H1 (cell line): ENCODE results near the gene PSME3. TPM values are rescaled to one million over a fixed set of nuclear protein-coding genes. Genes with fewer than 3 reads are reported as not detected.
A peak's percentile ranks its signal among the peaks of the same experiment; 100 is the strongest.

ENCODE experiments used
- CTCF ChIA-PET: fragments of 300-600 bp; sonication (Branson Sonifier 250); formaldehyde crosslinking; loops from one replicate; lab custom pipeline; 2021; ENCODE audit not compliant: partially characterized antibody; lab: Charles Lee
- POLR2A ChIA-PET: fragments of 300-600 bp; sonication (Branson Sonifier 250); formaldehyde crosslinking; loops from one replicate; lab custom pipeline; 2021; ENCODE audit warnings: inconsistent platforms; ENCODE audit not compliant: partially characterized antibody; lab: Charles Lee
- DNase-seq, 2 experiments: peaks; one replicate each; pipeline versions ENCODE4 v3.0.0 to v3.0.0-alpha.2; 2010 to 2022; ENCODE audit warnings: low spot score in 2 of 2, low read depth in 1 of 2, mixed read lengths in 1 of 2
- FAIRE-seq: peaks from 2 replicates; lab custom pipeline; 2011; peaks lifted over from hg19 to GRCh38; lab: Jason Lieb, UNC
- H2AFZ ChIP-seq: 2 replicates; pipeline ENCODE4 v1.8.1; 2012; ENCODE audit warnings: low read length, inconsistent platforms
- H2AK5ac ChIP-seq: 2 replicates; pipeline ENCODE4 v1.6.1; 2013; ENCODE audit warnings: low read depth, low read length
- H2BK120ac ChIP-seq: replicated peaks from 2 replicates; pipeline ENCODE3; 2013; ENCODE audit warnings: low read depth, low read length, inconsistent platforms
- H2BK12ac ChIP-seq: 2 replicates; pipeline ENCODE4 v1.6.1; 2013; ENCODE audit warnings: low read depth, low read length
- H2BK15ac ChIP-seq: 2 replicates; pipeline ENCODE4 v1.6.1; 2013; ENCODE audit warnings: low read length
- H2BK20ac ChIP-seq: 2 replicates; pipeline ENCODE4 v1.6.1; 2013; ENCODE audit warnings: low read length
- H2BK5ac ChIP-seq: 2 replicates; pipeline ENCODE4 v1.6.1; 2013; ENCODE audit warnings: low read depth, low read length
- H3K14ac ChIP-seq: 2 replicates; pipeline ENCODE4 v1.6.1; 2013; ENCODE audit warnings: inconsistent platforms; ENCODE audit not compliant: insufficient read length
- H3K18ac ChIP-seq: 2 replicates; pipeline ENCODE4 v1.6.1; 2013; ENCODE audit warnings: low read length; ENCODE audit errors: extremely low read depth
- H3K23ac ChIP-seq: 2 replicates; pipeline ENCODE4 v1.6.1; 2013; ENCODE audit warnings: inconsistent platforms; ENCODE audit not compliant: insufficient read length
- H3K23me2 ChIP-seq: 2 replicates; pipeline ENCODE4 v1.6.1; 2013; ENCODE audit warnings: low read depth, low read length
- H3K27ac ChIP-seq: 2 replicates; pipeline ENCODE4 v1.6.1; 2011; ENCODE audit warnings: low read depth, low read length, inconsistent platforms
- H3K27me3 ChIP-seq, 4 experiments: replicated peaks in 1 of 4; 1 replicate in 1 of 4; 2 replicates in 3 of 4; pipeline versions ENCODE4 v1.6.1 to v1.8.1; 2011 to 2013; ENCODE audit warnings: low read length in 3 of 4, mild to moderate bottlenecking in 3 of 4, inconsistent platforms in 2 of 4, mixed read lengths in 2 of 4, moderate library complexity in 1 of 4; ENCODE audit not compliant: control insufficient read depth in 3 of 4, insufficient read depth in 3 of 4; ENCODE audit errors: extremely low read depth in 1 of 4
- H3K36me3 ChIP-seq, 4 experiments: 2 replicates each; pipeline versions ENCODE4 v1.6.1 to v1.8.1; 2011 to 2013; ENCODE audit warnings: mild to moderate bottlenecking in 4 of 4, low read length in 3 of 4, moderate library complexity in 2 of 4, control low read depth in 1 of 4, inconsistent platforms in 1 of 4; ENCODE audit not compliant: insufficient read depth in 4 of 4, control insufficient read depth in 2 of 4
- H3K4ac ChIP-seq: replicated peaks from 2 replicates; pipeline ENCODE3; 2013; ENCODE audit warnings: low read length, low read depth, mixed read lengths, inconsistent platforms; ENCODE audit not compliant: insufficient read length
- H3K4me1 ChIP-seq, 4 experiments: replicated peaks in 1 of 4; 1 replicate in 1 of 4; 2 replicates in 3 of 4; pipeline versions ENCODE4 v1.6.1 to v1.8.1; 2011 to 2013; ENCODE audit warnings: low read length in 3 of 4, inconsistent platforms in 2 of 4, mixed read lengths in 1 of 4; ENCODE audit not compliant: insufficient read depth in 4 of 4, control insufficient read depth in 3 of 4
- H3K4me2 ChIP-seq, 2 experiments: 2 replicates each; pipeline versions ENCODE4 v1.6.1 to v1.8.1; 2011 to 2013; ENCODE audit warnings: low read depth in 2 of 2, low read length in 2 of 2, control low read depth in 1 of 2, inconsistent platforms in 1 of 2, mild to moderate bottlenecking in 1 of 2; ENCODE audit not compliant: insufficient read depth in 1 of 2
- H3K4me3 ChIP-seq, 4 experiments: fragments of 200-600, 300-600 bp in 1 of 4; sonication (generic), shearing (Covaris generic), sonication (Bioruptor Twin) in 1 of 4; 2 replicates each; pipeline versions ENCODE4 v1.5.1 to v1.8.1; 2011 to 2016; ENCODE audit warnings: low read length in 4 of 4, low read depth in 3 of 4, control low read depth in 2 of 4, inconsistent platforms in 2 of 4, mild to moderate bottlenecking in 2 of 4, mixed read lengths in 1 of 4, moderate library complexity in 1 of 4; ENCODE audit not compliant: insufficient read depth in 2 of 4; ENCODE audit errors: extremely low read depth in 1 of 4
- H3K56ac ChIP-seq: replicated peaks from 2 replicates; pipeline ENCODE3; 2013; ENCODE audit warnings: low read depth, mild to moderate bottlenecking, mixed read lengths, low read length, inconsistent platforms; ENCODE audit not compliant: insufficient read length
- H3K79me1 ChIP-seq: 2 replicates; pipeline ENCODE4 v1.6.1; 2013; ENCODE audit warnings: low read depth, low read length, control low read depth
- H3K79me2 ChIP-seq, 2 experiments: 2 replicates each; pipeline versions ENCODE4 v1.6.1 to v1.8.1; 2012 to 2013; ENCODE audit warnings: low read length in 2 of 2, mild to moderate bottlenecking in 2 of 2, inconsistent platforms in 1 of 2; ENCODE audit not compliant: insufficient read depth in 2 of 2, control insufficient read depth in 1 of 2
- H3K9ac ChIP-seq, 4 experiments: replicated peaks in 1 of 4; 1 replicate in 1 of 4; 2 replicates in 3 of 4; pipeline versions ENCODE4 v1.6.1 to v1.8.1; 2011 to 2013; ENCODE audit warnings: low read depth in 3 of 4, low read length in 3 of 4, control low read depth in 2 of 4, mild to moderate bottlenecking in 2 of 4, moderate library complexity in 2 of 4, inconsistent platforms in 1 of 4; ENCODE audit errors: extremely low read depth in 1 of 4
- H3K9me3 ChIP-seq, 2 experiments: 2 replicates each; pipeline versions ENCODE4 v1.6.1 to v1.8.1; 2012 to 2013; ENCODE audit warnings: mild to moderate bottlenecking in 2 of 2, moderate library complexity in 2 of 2, control low read depth in 1 of 2, inconsistent platforms in 1 of 2, low read depth in 1 of 2, low read length in 1 of 2, mixed read lengths in 1 of 2; ENCODE audit not compliant: insufficient read depth in 2 of 2
- H4K20me1 ChIP-seq, 2 experiments: replicated peaks in 1 of 2; 2 replicates each; pipeline versions ENCODE3 to v1.8.1; 2011 to 2013; ENCODE audit warnings: inconsistent platforms in 2 of 2, low read length in 2 of 2, mild to moderate bottlenecking in 1 of 2; ENCODE audit not compliant: insufficient read depth in 2 of 2, control insufficient read depth in 1 of 2
- H4K5ac ChIP-seq: 2 replicates; pipeline ENCODE4 v1.6.1; 2013; ENCODE audit warnings: low read length, low read depth, mixed read lengths, inconsistent platforms; ENCODE audit not compliant: insufficient read length
- H4K8ac ChIP-seq: 2 replicates; pipeline ENCODE4 v1.8.0; 2013; ENCODE audit warnings: mild to moderate bottlenecking, moderate library complexity, low read length, inconsistent platforms; ENCODE audit not compliant: insufficient read depth; ENCODE audit errors: extremely low read depth
- H4K91ac ChIP-seq: replicated peaks from 2 replicates; pipeline ENCODE3; 2013; ENCODE audit warnings: low read length, mixed read lengths, inconsistent platforms; ENCODE audit not compliant: insufficient read length
- CREB1 ChIP-seq: IDR thresholded peaks from 2 replicates; pipeline ENCODE4 v1.6.1; 2012; ENCODE audit warnings: inconsistent platforms
- EZH2 ChIP-seq: fragments of 200-600 bp; sonication (generic); IDR thresholded peaks from 2 replicates; pipeline ENCODE4 v1.7.1; 2012; ENCODE audit warnings: low read depth, mild to moderate bottlenecking, moderate library complexity, low read length, inconsistent platforms; ENCODE audit not compliant: severe bottlenecking
- GABPA ChIP-seq: IDR thresholded peaks from 2 replicates; pipeline ENCODE4 v1.6.1; 2011; ENCODE audit warnings: mild to moderate bottlenecking, low read length, moderate library complexity, borderline replicate concordance; ENCODE audit not compliant: insufficient read depth
- GTF2F1 ChIP-seq: IDR thresholded peaks from 2 replicates; pipeline ENCODE4 v1.6.1; 2012; ENCODE audit warnings: low read depth, low read length, improper control_type of control experiment, borderline replicate concordance
- HDAC2 ChIP-seq, 2 experiments: fragments of 300-600 bp in 1 of 2; sonication (generic) in 1 of 2; IDR thresholded peaks; 2 replicates each; pipeline ENCODE4 v1.6.1; 2011 to 2012; ENCODE audit warnings: low read depth in 2 of 2, low read length in 2 of 2, mild to moderate bottlenecking in 2 of 2, moderate library complexity in 2 of 2, borderline replicate concordance in 1 of 2, inconsistent platforms in 1 of 2
- HDAC6 ChIP-seq: IDR thresholded peaks from one replicate; pipeline ENCODE4 v1.7.1; 2012; ENCODE audit warnings: low read depth, mild to moderate bottlenecking, inconsistent platforms, low read length, moderate library complexity
- RAD21 ChIP-seq, 2 experiments: IDR thresholded peaks in 1 of 2; conservative IDR thresholded peaks in 1 of 2; 2 replicates each; pipeline ENCODE4 v1.6.1; 2011; ENCODE audit warnings: low read depth in 2 of 2, low read length in 2 of 2, improper control_type of control experiment in 1 of 2, inconsistent platforms in 1 of 2, mild to moderate bottlenecking in 1 of 2, moderate library complexity in 1 of 2
- RBBP5 ChIP-seq: IDR thresholded peaks from 2 replicates; pipeline ENCODE4 v1.7.1; 2012; ENCODE audit warnings: low read depth, mild to moderate bottlenecking, inconsistent platforms, low read length, moderate library complexity, borderline replicate concordance
- RNF2 ChIP-seq: fragments of 200-900, 300-1000 bp; sonication (generic); IDR thresholded peaks from 2 replicates; pipeline ENCODE4 v1.7.1; 2016; ENCODE audit warnings: borderline replicate concordance, low read depth, mild to moderate bottlenecking, antibody characterized with exemption, low read length; ENCODE audit not compliant: poor library complexity, severe bottlenecking; ENCODE audit errors: missing control alignments
- RXRA ChIP-seq: IDR thresholded peaks from 2 replicates; pipeline ENCODE4 v1.6.1; 2011; ENCODE audit warnings: low read depth, mild to moderate bottlenecking, low read length, moderate library complexity; ENCODE audit not compliant: insufficient read depth
- SP2 ChIP-seq: IDR thresholded peaks from 2 replicates; pipeline ENCODE4 v1.6.1; 2012; ENCODE audit warnings: mild to moderate bottlenecking, low read length, inconsistent platforms
- SP4 ChIP-seq: IDR thresholded peaks from 2 replicates; pipeline ENCODE4 v1.6.1; 2012; ENCODE audit warnings: low read length, inconsistent platforms
- TCF12 ChIP-seq: IDR thresholded peaks from 2 replicates; pipeline ENCODE4 v1.6.1; 2011; ENCODE audit warnings: low read depth, mild to moderate bottlenecking, low read length
- whole genome bisulfite sequencing, 2 experiments: shearing (Covaris generic) in 1 of 2; methylation state at CpG; one replicate each; pipeline versions ENCODE4 v1.1.6 to v1.1.7; 2013 to 2015; ENCODE audit warnings: low lambda C conversion rate in 2 of 2, mixed read lengths in 2 of 2, inconsistent platforms in 1 of 2, low coverage in 1 of 2, missing lambda C conversion rate in 1 of 2; ENCODE audit not compliant: insufficient replicate concordance in 2 of 2, insufficient coverage in 1 of 2, insufficient read length in 1 of 2; ENCODE audit errors: extremely low coverage in 1 of 2, missing lambda C conversion rate in 1 of 2; 5-methylcytosine and 5-hydroxymethylcytosine counted together
- polyA plus RNA-seq, 7 experiments: library from polyadenylated mRNA; depleted of rRNA in 3 of 7; stranded (reverse) in 5 of 7; unstranded in 2 of 7; fragments of >200 nt in 5 of 7; fragments of 200-250 nt in 2 of 7; gene quantifications; 1 replicate in 5 of 7; 2 replicates in 1 of 7; 4 replicates in 1 of 7; pipeline versions ENCODE4 v1.2.1 to v1.2.3, GENCODE V29; 2011 to 2013; ENCODE audit warnings: missing spikeins in 2 of 7, mixed read lengths in 2 of 7
- total RNA-seq: library from RNA; stranded (reverse); fragmentation: NEBNext Ultra II Directional; extraction: Animal tissue kit (Norgen Biotek cat#: 25700); gene quantifications from 2 replicates; pipeline ENCODE4 v1.2.1, GENCODE V29; 2021

PSME3 gene
- total and polyA plus RNA-seq, 2 of the 8 experiments (the other 6 are each of a cell fraction or from before 2014, with no cell fraction given) = 149 to 224 TPM

DNA sequence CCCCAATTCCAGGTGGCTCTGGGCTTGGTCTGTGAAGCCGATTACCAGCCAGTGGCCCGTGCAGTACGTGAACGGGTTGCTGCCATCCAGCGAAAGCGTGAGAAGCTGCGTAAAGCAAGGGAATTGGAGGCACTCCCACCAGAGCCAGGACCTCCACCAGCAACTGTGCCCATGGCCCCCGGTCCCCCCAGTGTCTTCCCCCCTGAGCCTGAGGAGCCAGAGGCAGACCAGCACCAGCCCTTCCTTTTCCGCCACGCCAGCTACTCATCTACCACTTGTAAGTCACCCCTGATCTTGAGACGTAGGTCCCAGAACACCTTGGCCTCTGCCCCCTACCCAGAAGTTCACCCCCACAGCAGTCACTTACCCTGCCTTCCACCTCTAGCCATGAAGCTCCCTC is 45.9 kb upstream of the PSME3 start:
- Histone ChIP-seq H3K9ac (no peak overlapping the region), H4K5ac (no peak overlapping the region), H3K36me3 (no peaks in the 10 kb centered on the region), H3K4me1 (peaks cover 0 to 5% (median 0%) of the 10 kb centered on the region in 4 experiments; a peak in 1 of 7 replicates), H3K23ac (no peak overlapping the region), H2BK15ac (no peak overlapping the region), H4K8ac (peak overlapping the region; percentile 28; the same call in 1 of the 2 replicates), H2BK120ac (no peak overlapping the region), H3K18ac (no peak overlapping the region), H2BK20ac (no peak overlapping the region), H3K4ac (no peak overlapping the region), H3K23me2 (no peaks in the 10 kb centered on the region), H4K91ac (no peak overlapping the region), H2BK12ac (no peak overlapping the region), H2BK5ac (no peak overlapping the region), H3K4me3 (no peak overlapping the region), H3K14ac (no peak overlapping the region), H3K27ac (no peak overlapping the region), H2AFZ (no peak overlapping the region), H2AK5ac (no peak overlapping the region), H3K9me3 (no peaks in the 10 kb centered on the region), H3K79me2 (no peaks in the 10 kb centered on the region), H3K4me2 (no peak overlapping the region), H3K79me1 (no peaks in the 10 kb centered on the region), H3K56ac (no peak overlapping the region), H3K27me3 (peaks cover 0 to 13% (median 5%) of the 10 kb centered on the region in 4 experiments; a peak in 2 of 7 replicates), H4K20me1 (no peaks in the 10 kb centered on the region)
- DNase-seq (no peak), FAIRE-seq (no peak)
- POLR2A ChIA-PET = interaction anchor here (1.1 to 2.3 kb wide), 4 partner anchors 9 to 15 kb away, joined by 3 to 9 read pairs (median 4); partner anchors contain the start of genes CNTD1, COA3 and VPS25
- WGBS, 2 experiments = 87% methylated on average over 11 of the region's 11 CpGs; no CpG with 5 or more reads in 1 of the 2 experiments
- CTCF ChIA-PET = interaction anchor here (0.7 to 1.1 kb wide), 2 partner anchors 24 to 104 kb away, joined by 3 to 6 read pairs; no protein-coding TSS in a partner anchor
- TF ChIP-seq HDAC2 (IDR thresholded peaks at IDR 0.05; ENCODE audit: borderline replicate concordance in 1 of 2, low read depth in 2 of 2, low read length in 2 of 2) (no peak), SP4 (no peak), CREB1 (no peak), RBBP5 (no peak), GABPA (no peak), HDAC6 (no peak), EZH2 (no peak), GTF2F1 (no peak), RXRA (no peak), TCF12 (no peak), RNF2 (no peak), SP2 (no peak), RAD21 (IDR thresholded peaks at IDR 0.05 in 1 of 2, conservative IDR thresholded peaks at IDR 0.05 in 1 of 2; ENCODE audit: low read depth in 2 of 2, low read length in 2 of 2) (no peak)
